Measurements from ENCODE around the gene SORBS1. TPM values are rescaled to one million over a fixed set of nuclear protein-coding genes. Genes with fewer than 3 reads are reported as not detected.
A peak's percentile ranks its signal among the peaks of the same experiment; 100 is the strongest.

Gene SORBS1
- total RNA-seq, 4 donors from 2014 or later, result 23.3 to 359 (median 72.2) TPM

- H3K36me3 ChIP-seq, result no peaks in the 10 kb centered on the region
- peak overlapping the region in 3 of 4 donors; percentile 3 to 86 (median 77) for H3K27ac ChIP-seq
- no peaks in the 10 kb centered on the region for H3K9me3 ChIP-seq
- 64 to 76% methylated on average over 3 of the region's 3 CpGs for WGBS, 2 donors
- H3K27me3 ChIP-seq, result no peaks in the 10 kb centered on the region
- H3K4me1 ChIP-seq, result peaks cover 0 to 23% (median 7%) of the 10 kb centered on the region in 3 donors
- TF ChIP-seq POLR2A (IDR thresholded peaks at IDR 0.05), result no peak
- no peak for TF ChIP-seq CTCF (IDR thresholded peaks at IDR 0.05)
- DNase-seq, result no peak
- no peak overlapping the region for H3K4me3 ChIP-seq
- intact Hi-C loops (cut with DNase I), result no loop called here
Observed at GRCh38 chr10:95466436-95466835, 94.7 kb downstream of the SORBS1 start.

GRCh38 chr10:95464280-95464679 is 96.9 kb downstream of the SORBS1 start:
- Histone ChIP-seq H3K9me3 (no peaks in the 10 kb centered on the region), H3K27me3 (no peaks in the 10 kb centered on the region), H3K36me3 (no peaks in the 10 kb centered on the region), H3K27ac (peak overlapping the region; percentile 17 to 86 (median 70)), H3K4me1 (peaks cover 0 to 27% (median 7%) of the 10 kb centered on the region in 3 donors), H3K4me3 (no peak overlapping the region)
- TF ChIP-seq POLR2A (IDR thresholded peaks at IDR 0.05) (no peak), CTCF (IDR thresholded peaks at IDR 0.05) (no peak)
- 78 to 81% methylated on average over 5 of the region's 5 CpGs for WGBS, 2 donors
- intact Hi-C loops (cut with DNase I), result no loop called here
- DNase-seq, result no peak

GRCh38 chr10:95462740-95463667 is 98.2 kb downstream of the SORBS1 start:
- Histone ChIP-seq H3K27ac (peak overlapping the region; percentile 17 to 86 (median 52)), H3K36me3 (no peaks in the 10 kb centered on the region), H3K4me1 (peaks cover 0 to 37% (median 7%) of the 10 kb centered on the region in 3 donors), H3K9me3 (no peaks in the 10 kb centered on the region), H3K27me3 (no peaks in the 10 kb centered on the region), H3K4me3 (no peak overlapping the region)
- DNase-seq, result no peak
- 75 to 77% methylated on average over 1 of the region's 1 CpG for WGBS, 2 donors
- intact Hi-C loops (cut with DNase I), result no loop called here
- TF ChIP-seq CTCF (IDR thresholded peaks at IDR 0.05), result no peak

GRCh38 chr10:95461611-95462010 is 99.6 kb downstream of the SORBS1 start:
- Histone ChIP-seq H3K36me3 (no peaks in the 10 kb centered on the region), H3K4me1 (peaks cover 0 to 40% (median 4%) of the 10 kb centered on the region in 3 donors), H3K27me3 (no peaks in the 10 kb centered on the region), H3K9me3 (no peaks in the 10 kb centered on the region), H3K4me3 (no peak overlapping the region), H3K27ac (peak overlapping the region in 2 of 4 donors; percentile 67 to 77)
- no peak for DNase-seq
- intact Hi-C loops (cut with DNase I), result no loop called here
- TF ChIP-seq POLR2A (IDR thresholded peaks at IDR 0.05), result no peak
- TF ChIP-seq CTCF (IDR thresholded peaks at IDR 0.05), result no peak
- WGBS, 2 donors, result 75 to 82% methylated on average over 4 of the region's 4 CpGs

GRCh38 chr10:95459446-95460045 is 101.6 kb downstream of the SORBS1 start:
- Histone ChIP-seq H3K4me3 (peak overlapping the region in 1 of 4 donors; percentile 8), H3K4me1 (peaks cover 0 to 48% (median 10%) of the 10 kb centered on the region in 3 donors), H3K9me3 (no peaks in the 10 kb centered on the region), H3K27me3 (no peaks in the 10 kb centered on the region), H3K27ac (peak overlapping the region in 3 of 4 donors; percentile 66 to 87 (median 67)), H3K36me3 (no peaks in the 10 kb centered on the region)
- no peak for DNase-seq
- TF ChIP-seq POLR2A (IDR thresholded peaks at IDR 0.05) (no peak), CTCF (IDR thresholded peaks at IDR 0.05) (no peak)
- intact Hi-C loops (cut with DNase I), result no loop called here
- WGBS, 2 donors, result 72 to 73% methylated on average over 8 to 9 of the region's 9 CpGs
